ENCODE data around the gene FBXW11.

DNA sequence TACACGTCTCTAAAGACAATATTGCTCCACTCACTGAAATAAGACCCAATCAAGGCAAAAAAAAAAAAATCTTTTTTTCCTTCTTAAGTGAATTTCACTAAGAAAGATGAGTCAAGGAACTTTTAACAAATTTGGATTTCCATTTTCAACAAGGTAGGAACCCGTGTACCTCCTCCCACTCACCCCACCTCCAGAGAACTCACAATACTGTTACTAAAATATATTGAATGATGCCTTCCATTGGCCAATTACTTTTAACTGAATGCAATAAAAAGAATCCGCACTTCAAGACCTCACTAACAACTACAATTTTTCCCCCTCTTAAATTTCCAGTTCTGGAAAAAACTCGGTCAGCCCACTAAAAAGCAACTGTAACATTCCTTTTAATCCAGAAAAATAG is 50.7 kb downstream of the FBXW11 start:
- TF ChIP-seq CTCF (IDR thresholded peaks at IDR 0.05; ENCODE audit: low read depth, low read length) = no peak
- no peak for TF ChIP-seq EZH2phosphoT487 (IDR thresholded peaks at IDR 0.05; ENCODE audit: low read depth)

All from OCI-LY3 (cell line).